ENCODE data around the gene LSM11.

LSM11 gene

GRCh38 chr5:157748760-157749461 lies 5.4 kb downstream of the LSM11 start:
- Histone ChIP-seq H3K27ac (ENCODE audit: low read depth, low read length, severe bottlenecking) (no peak overlapping the region), H3K4me3 (ENCODE audit: extremely low read depth, insufficient read depth, low read length, poor library complexity, severe bottlenecking) (no peak overlapping the region), H3K9me3 (ENCODE audit: control insufficient read depth, low read length) (no peaks in the 10 kb centered on the region), H3K36me3 (ENCODE audit: control insufficient read depth, insufficient read depth, low read length) (peaks cover 17% of the 10 kb centered on the region), H3K4me1 (ENCODE audit: control insufficient read depth, insufficient read depth, low read length, poor library complexity, severe bottlenecking) (peaks cover 9% of the 10 kb centered on the region)
- 95 to 100% methylated on average over 1 to 3 of the region's 4 CpGs for WGBS, 2 experiments (ENCODE audit: insufficient coverage in 2 of 2)

DNA sequence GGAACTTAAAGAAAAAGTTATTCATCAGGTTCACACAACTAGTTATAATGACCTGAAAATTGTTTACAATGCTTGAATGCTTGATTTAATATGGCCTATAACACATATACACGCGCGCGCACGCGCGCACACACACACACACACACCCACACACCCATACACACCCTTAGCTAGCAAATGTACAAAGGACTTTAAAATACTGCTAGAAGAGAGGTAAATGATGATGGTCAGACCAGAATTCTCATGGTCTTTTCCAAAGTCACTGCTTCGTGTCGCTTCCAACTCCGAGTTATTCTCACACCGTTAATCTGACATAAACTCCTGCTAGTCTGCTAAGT lies 5.9 kb downstream of the LSM11 start:
- H3K27ac ChIP-seq (ENCODE audit: low read depth, low read length, severe bottlenecking): no peak overlapping the region
- H3K9me3 ChIP-seq (ENCODE audit: control insufficient read depth, low read length): no peaks in the 10 kb centered on the region
- no peak overlapping the region for H3K4me3 ChIP-seq (ENCODE audit: extremely low read depth, insufficient read depth, low read length, poor library complexity, severe bottlenecking)
- H3K36me3 ChIP-seq (ENCODE audit: control insufficient read depth, insufficient read depth, low read length): peaks cover 22% of the 10 kb centered on the region
- peaks cover 8% of the 10 kb centered on the region for H3K4me1 ChIP-seq (ENCODE audit: control insufficient read depth, insufficient read depth, low read length, poor library complexity, severe bottlenecking)
- WGBS, 2 experiments (ENCODE audit: insufficient coverage in 2 of 2): 98 to 100% methylated on average over 1 to 4 of the region's 11 CpGs

DNA sequence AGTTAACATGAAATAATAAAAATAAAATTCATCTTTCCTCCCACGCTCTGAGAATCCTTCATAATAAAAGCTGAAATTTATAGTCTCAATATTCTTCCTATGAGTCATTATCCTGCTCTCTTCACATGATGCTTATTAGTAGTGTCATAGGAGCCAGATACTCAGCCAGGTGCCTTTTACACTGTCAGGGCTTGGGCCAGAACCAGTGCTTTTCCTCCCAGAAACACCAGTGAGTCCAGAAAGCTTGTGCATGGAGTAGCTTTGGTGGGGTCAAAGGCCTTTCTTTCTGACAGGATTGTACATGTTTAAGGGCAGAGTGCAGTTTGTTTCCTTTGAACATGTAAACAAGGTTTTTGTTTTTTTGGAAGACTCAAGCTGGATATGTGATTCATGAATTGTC lies 6.8 kb downstream of the LSM11 start:
- Histone ChIP-seq H3K4me1 (ENCODE audit: control insufficient read depth, insufficient read depth, low read length, poor library complexity, severe bottlenecking) (no peaks in the 10 kb centered on the region), H3K36me3 (ENCODE audit: control insufficient read depth, insufficient read depth, low read length) (peaks cover 31% of the 10 kb centered on the region), H3K27ac (ENCODE audit: low read depth, low read length, severe bottlenecking) (no peak overlapping the region), H3K9me3 (ENCODE audit: control insufficient read depth, low read length) (no peaks in the 10 kb centered on the region), H3K4me3 (ENCODE audit: extremely low read depth, insufficient read depth, low read length, poor library complexity, severe bottlenecking) (no peak overlapping the region)
- WGBS, 2 experiments (ENCODE audit: insufficient coverage in 2 of 2): no CpG with 5 or more reads among the region's 1 CpG

DNA sequence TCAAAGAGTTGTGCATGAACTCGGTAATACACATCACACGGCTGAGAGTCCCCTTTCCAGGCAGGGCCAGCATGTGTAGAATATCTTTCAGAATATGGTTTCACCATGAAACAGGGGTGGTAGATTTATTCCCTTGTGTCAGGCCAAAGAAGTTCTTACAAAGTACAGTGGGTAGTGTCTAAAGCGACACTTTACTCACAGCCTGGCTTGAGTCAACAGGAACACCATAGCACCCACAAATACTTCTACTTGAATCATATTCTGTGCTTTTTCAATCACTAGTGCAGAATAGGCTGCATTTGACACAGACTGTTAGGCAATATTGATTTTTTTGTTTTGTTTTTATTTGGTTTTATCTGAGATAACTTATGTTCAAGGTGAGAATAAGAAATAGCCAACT lies 12.6 kb downstream of the LSM11 start:
- no peak overlapping the region for H3K4me3 ChIP-seq (ENCODE audit: extremely low read depth, insufficient read depth, low read length, poor library complexity, severe bottlenecking)
- H3K36me3 ChIP-seq (ENCODE audit: control insufficient read depth, insufficient read depth, low read length): peaks cover 48% of the 10 kb centered on the region
- H3K4me1 ChIP-seq (ENCODE audit: control insufficient read depth, insufficient read depth, low read length, poor library complexity, severe bottlenecking): no peaks in the 10 kb centered on the region
- no peaks in the 10 kb centered on the region for H3K9me3 ChIP-seq (ENCODE audit: control insufficient read depth, low read length)
- no peak overlapping the region for H3K27ac ChIP-seq (ENCODE audit: low read depth, low read length, severe bottlenecking)
- WGBS, 2 experiments (ENCODE audit: insufficient coverage in 2 of 2): 92% methylated on average over 2 of the region's 3 CpGs; no CpG with 5 or more reads in 1 of the 2 experiments

DNA sequence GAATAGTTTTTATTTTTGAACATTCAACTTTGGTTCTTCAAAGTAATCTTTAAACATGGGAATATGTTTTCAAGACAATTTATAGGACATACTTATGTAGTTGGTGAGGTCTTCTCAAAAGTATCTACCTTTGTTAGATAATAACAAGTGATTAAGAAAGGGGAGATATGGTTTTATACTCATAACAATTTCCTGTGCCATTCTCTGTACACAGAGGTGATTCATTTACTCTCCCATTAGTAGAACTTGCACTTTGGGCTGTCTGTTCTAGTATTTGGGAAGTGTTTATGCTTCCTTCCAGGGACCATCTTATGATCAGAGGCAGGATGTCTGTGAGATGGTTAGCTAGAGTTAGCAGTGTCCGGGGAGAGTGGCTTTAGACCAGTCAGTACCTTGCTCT lies 15.2 kb downstream of the LSM11 start:
- H3K4me1 ChIP-seq (ENCODE audit: control insufficient read depth, insufficient read depth, low read length, poor library complexity, severe bottlenecking): no peaks in the 10 kb centered on the region
- H3K4me3 ChIP-seq (ENCODE audit: extremely low read depth, insufficient read depth, low read length, poor library complexity, severe bottlenecking): no peak overlapping the region
- H3K27ac ChIP-seq (ENCODE audit: low read depth, low read length, severe bottlenecking): no peak overlapping the region
- no peaks in the 10 kb centered on the region for H3K9me3 ChIP-seq (ENCODE audit: control insufficient read depth, low read length)
- 90 to 100% methylated on average over 1 of the region's 1 CpG for WGBS, 2 experiments (ENCODE audit: insufficient coverage in 2 of 2)
- peaks cover 36% of the 10 kb centered on the region for H3K36me3 ChIP-seq (ENCODE audit: control insufficient read depth, insufficient read depth, low read length)

DNA sequence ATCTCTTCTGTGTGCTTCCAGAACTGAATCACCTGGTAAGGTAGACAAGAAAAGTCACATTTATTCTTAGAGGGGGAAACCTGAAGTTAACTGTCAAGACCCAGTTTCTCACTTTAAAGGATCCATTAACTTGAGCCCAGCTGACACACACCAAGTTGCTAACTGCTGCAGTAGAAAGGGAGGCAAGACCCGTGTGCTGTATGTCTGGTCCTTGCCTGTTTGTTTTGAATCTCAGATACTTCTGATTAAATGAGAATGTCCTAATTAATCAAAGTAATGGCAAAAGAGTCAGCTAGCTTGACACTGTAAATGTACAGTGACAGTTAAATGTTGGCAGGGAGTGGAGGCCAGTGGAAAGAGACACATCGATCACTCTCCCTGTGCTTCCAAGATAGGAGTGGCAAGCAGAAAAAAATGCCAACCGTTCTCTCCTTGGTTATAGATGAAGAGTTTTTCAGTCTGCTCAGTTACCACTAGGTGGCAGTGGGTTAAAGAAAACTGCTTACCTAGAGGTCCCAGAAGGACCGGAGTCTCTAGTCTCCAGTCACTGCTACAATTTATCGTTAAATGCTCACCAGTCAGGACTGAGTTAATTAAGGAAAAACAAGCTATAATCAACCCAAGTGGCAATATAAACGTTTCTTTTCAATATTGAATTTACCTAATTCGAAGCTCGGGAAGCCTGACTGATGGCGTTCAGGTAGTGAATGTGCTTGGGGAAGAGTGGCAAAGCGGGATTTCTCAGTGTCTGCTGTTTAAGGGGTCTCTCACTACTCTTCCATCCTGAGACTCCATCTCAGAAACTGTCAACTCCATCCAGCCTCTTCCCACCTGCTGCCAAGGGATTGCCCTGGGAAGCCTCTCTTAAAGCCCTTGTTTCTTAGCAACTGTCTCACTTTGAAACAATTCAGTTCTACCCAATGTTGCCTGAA lies 18.4 kb downstream of the LSM11 start:
- H3K4me3 ChIP-seq (ENCODE audit: extremely low read depth, insufficient read depth, low read length, poor library complexity, severe bottlenecking): no peak overlapping the region
- no peaks in the 10 kb centered on the region for H3K4me1 ChIP-seq (ENCODE audit: control insufficient read depth, insufficient read depth, low read length, poor library complexity, severe bottlenecking)
- no peak overlapping the region for H3K27ac ChIP-seq (ENCODE audit: low read depth, low read length, severe bottlenecking)
- 62 to 100% methylated on average over 1 to 7 of the region's 10 CpGs for WGBS, 2 experiments (ENCODE audit: insufficient coverage in 2 of 2)
- H3K36me3 ChIP-seq (ENCODE audit: control insufficient read depth, insufficient read depth, low read length): peaks cover 7% of the 10 kb centered on the region
- H3K9me3 ChIP-seq (ENCODE audit: control insufficient read depth, low read length): no peaks in the 10 kb centered on the region

GRCh38 chr5:157764531-157764930 lies 21.0 kb downstream of the LSM11 start:
- Histone ChIP-seq H3K4me3 (ENCODE audit: extremely low read depth, insufficient read depth, low read length, poor library complexity, severe bottlenecking) (no peak overlapping the region), H3K9me3 (ENCODE audit: control insufficient read depth, low read length) (no peaks in the 10 kb centered on the region), H3K27ac (ENCODE audit: low read depth, low read length, severe bottlenecking) (no peak overlapping the region), H3K4me1 (ENCODE audit: control insufficient read depth, insufficient read depth, low read length, poor library complexity, severe bottlenecking) (no peaks in the 10 kb centered on the region), H3K36me3 (ENCODE audit: control insufficient read depth, insufficient read depth, low read length) (peaks cover 7% of the 10 kb centered on the region)
- WGBS, 2 experiments (ENCODE audit: insufficient coverage in 2 of 2): 95 to 100% methylated on average over 5 to 6 of the region's 6 CpGs

DNA sequence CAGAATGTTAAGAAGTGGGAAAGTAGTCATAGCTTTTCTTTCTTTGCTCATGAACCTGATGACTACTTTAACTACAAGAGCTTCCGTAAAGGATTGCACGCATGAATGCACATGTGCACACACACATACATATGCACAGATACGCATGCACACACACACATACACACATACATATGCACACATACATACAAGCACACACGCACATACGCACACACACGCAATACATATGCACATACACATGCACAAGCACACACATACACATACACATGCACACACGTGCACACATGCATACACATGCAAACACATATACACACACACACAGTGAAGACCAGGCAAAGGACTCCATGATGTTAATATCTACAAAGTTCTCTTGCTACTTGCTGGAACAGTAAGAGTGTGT lies 22.9 kb downstream of the LSM11 start:
- no peaks in the 10 kb centered on the region for H3K4me1 ChIP-seq (ENCODE audit: control insufficient read depth, insufficient read depth, low read length, poor library complexity, severe bottlenecking)
- no peak overlapping the region for H3K4me3 ChIP-seq (ENCODE audit: extremely low read depth, insufficient read depth, low read length, poor library complexity, severe bottlenecking)
- H3K9me3 ChIP-seq (ENCODE audit: control insufficient read depth, low read length): no peaks in the 10 kb centered on the region
- H3K36me3 ChIP-seq (ENCODE audit: control insufficient read depth, insufficient read depth, low read length): no peaks in the 10 kb centered on the region
- H3K27ac ChIP-seq (ENCODE audit: low read depth, low read length, severe bottlenecking): no peak overlapping the region
- WGBS, 2 experiments (ENCODE audit: insufficient coverage in 2 of 2): 90 to 100% methylated on average over 4 to 5 of the region's 7 CpGs

DNA sequence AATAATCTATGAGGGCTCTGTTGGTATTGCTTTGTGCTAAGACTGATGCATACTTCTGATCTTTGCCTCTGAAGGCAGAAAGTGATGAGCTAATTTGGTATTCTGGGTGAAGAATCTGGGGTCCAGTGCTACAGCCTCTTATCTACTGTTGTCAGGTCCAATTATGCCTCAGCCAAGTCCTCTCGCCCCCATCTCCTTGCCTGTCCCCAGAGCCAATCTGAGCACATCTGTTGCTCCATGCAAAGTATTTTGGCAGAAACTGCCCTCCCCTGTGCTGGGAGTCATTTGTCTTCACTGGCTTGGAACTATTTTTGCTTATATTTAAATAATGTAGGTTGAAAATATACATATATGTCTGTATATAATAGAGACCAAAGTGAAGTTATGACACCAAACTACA lies 23.4 kb downstream of the LSM11 start:
- H3K9me3 ChIP-seq (ENCODE audit: control insufficient read depth, low read length): no peaks in the 10 kb centered on the region
- 90 to 100% methylated on average over 1 of the region's 1 CpG for WGBS, 2 experiments (ENCODE audit: insufficient coverage in 2 of 2)
- H3K4me3 ChIP-seq (ENCODE audit: extremely low read depth, insufficient read depth, low read length, poor library complexity, severe bottlenecking): no peak overlapping the region
- no peaks in the 10 kb centered on the region for H3K36me3 ChIP-seq (ENCODE audit: control insufficient read depth, insufficient read depth, low read length)
- H3K4me1 ChIP-seq (ENCODE audit: control insufficient read depth, insufficient read depth, low read length, poor library complexity, severe bottlenecking): no peaks in the 10 kb centered on the region
- no peak overlapping the region for H3K27ac ChIP-seq (ENCODE audit: low read depth, low read length, severe bottlenecking)

DNA sequence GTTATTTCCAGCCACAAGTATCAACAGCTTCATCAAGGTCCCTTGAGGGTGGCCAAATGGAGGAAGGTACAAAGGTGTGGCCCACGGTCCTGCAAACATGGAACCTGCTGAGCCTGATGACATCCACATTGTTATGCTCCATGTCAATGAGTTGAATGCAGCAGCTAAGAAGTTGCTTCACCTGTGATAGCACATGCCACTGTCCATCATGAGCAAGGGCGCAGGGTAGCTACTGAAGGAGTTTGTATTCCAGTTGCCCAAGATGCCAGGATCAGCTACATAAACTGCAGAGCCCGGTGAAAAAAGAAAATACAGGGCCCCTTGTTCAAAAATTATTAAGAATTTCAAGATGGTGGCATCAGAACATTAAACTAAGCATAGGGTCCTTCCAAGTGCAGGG lies 24.2 kb downstream of the LSM11 start:
- H3K4me3 ChIP-seq (ENCODE audit: extremely low read depth, insufficient read depth, low read length, poor library complexity, severe bottlenecking): no peak overlapping the region
- H3K36me3 ChIP-seq (ENCODE audit: control insufficient read depth, insufficient read depth, low read length): no peaks in the 10 kb centered on the region
- no peaks in the 10 kb centered on the region for H3K4me1 ChIP-seq (ENCODE audit: control insufficient read depth, insufficient read depth, low read length, poor library complexity, severe bottlenecking)
- H3K9me3 ChIP-seq (ENCODE audit: control insufficient read depth, low read length): no peaks in the 10 kb centered on the region
- H3K27ac ChIP-seq (ENCODE audit: low read depth, low read length, severe bottlenecking): no peak overlapping the region
- WGBS, 2 experiments (ENCODE audit: insufficient coverage in 2 of 2): 85% methylated on average over 2 to 3 of the region's 3 CpGs

DNA sequence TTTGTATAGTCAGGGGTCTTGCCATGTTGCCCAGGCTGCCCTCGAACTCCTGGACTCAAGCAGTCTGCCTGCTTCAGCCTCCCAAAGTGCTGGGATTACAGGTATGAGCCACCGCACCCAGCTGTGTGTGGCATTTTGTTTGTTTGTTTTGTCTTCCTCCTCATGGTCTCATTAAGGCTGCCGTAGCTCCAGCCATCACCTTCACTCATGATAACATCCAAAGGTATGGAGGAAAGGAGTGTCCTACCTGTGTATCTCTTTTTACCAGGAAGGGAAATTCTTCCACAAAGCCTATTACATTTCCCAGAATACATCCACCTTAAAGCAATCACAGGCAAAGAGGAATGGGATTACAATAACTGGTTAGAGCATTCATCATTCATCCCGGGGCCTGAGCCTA lies 27.2 kb downstream of the LSM11 start:
- no peaks in the 10 kb centered on the region for H3K4me1 ChIP-seq (ENCODE audit: control insufficient read depth, insufficient read depth, low read length, poor library complexity, severe bottlenecking)
- H3K27ac ChIP-seq (ENCODE audit: low read depth, low read length, severe bottlenecking): no peak overlapping the region
- no peaks in the 10 kb centered on the region for H3K36me3 ChIP-seq (ENCODE audit: control insufficient read depth, insufficient read depth, low read length)
- H3K9me3 ChIP-seq (ENCODE audit: control insufficient read depth, low read length): no peaks in the 10 kb centered on the region
- WGBS, 2 experiments (ENCODE audit: insufficient coverage in 2 of 2): 83 to 90% methylated on average over 2 of the region's 4 CpGs
- H3K4me3 ChIP-seq (ENCODE audit: extremely low read depth, insufficient read depth, low read length, poor library complexity, severe bottlenecking): no peak overlapping the region

Data from mesodermal cell (in vitro differentiated cells).